Panc1 (cell line): ENCODE measurements around the gene E2F2. TPM values are rescaled to one million over a fixed set of nuclear protein-coding genes. Genes with fewer than 3 reads are reported as not detected.

Experiments used
- ATAC-seq: fragments of 200-7000 bp; cut with Tn5 transposase; 2 replicates; pipeline ENCODE4 v1.9.1; 2020; ENCODE audit warnings: mild to moderate bottlenecking, moderate library complexity
- BruUV-seq: library from RNA; stranded (reverse); fragments of 400-500 nt; replicated peaks from 2 replicates; lab custom pipeline; 2021; lab: Mats Ljungman, UMichigan
- CTCF ChIA-PET: fragments of 300-600 bp; sonication (Branson Sonifier 250); formaldehyde crosslinking; loops from one replicate; lab custom pipeline; 2022; ENCODE audit warnings: antibody characterized with exemption; lab: Charles Lee
- POLR2A ChIA-PET: fragments of 300-600 bp; sonication (Branson Sonifier 250); formaldehyde crosslinking; loops from one replicate; lab custom pipeline; 2022; ENCODE audit warnings: antibody characterized with exemption; lab: Charles Lee
- DNase-seq: peaks from one replicate; pipeline ENCODE4 v3.0.0-alpha.2; 2010; ENCODE audit warnings: low read depth, low spot score
- H3K27ac ChIP-seq: 2 replicates; pipeline ENCODE4 v1.5.1; 2011; ENCODE audit warnings: mild to moderate bottlenecking, low read length, inconsistent platforms
- H3K27me3 ChIP-seq: fragments of 200-500 bp; sonication (Bioruptor generic); 2 replicates; pipeline ENCODE4 v1.6.0; 2014; ENCODE audit warnings: low read length, inconsistent platforms; ENCODE audit not compliant: control insufficient read depth, insufficient read depth
- H3K36me3 ChIP-seq: fragments of 200-500 bp; sonication (Bioruptor generic); 2 replicates; pipeline ENCODE4 v1.5.1; 2014; ENCODE audit warnings: inconsistent platforms, mild to moderate bottlenecking, low read length, moderate library complexity; ENCODE audit not compliant: control insufficient read depth, insufficient read depth
- H3K4me1 ChIP-seq: 2 replicates; pipeline ENCODE4 v1.5.1; 2011; ENCODE audit warnings: inconsistent platforms, mild to moderate bottlenecking, low read length, moderate library complexity; ENCODE audit not compliant: control insufficient read depth, insufficient read depth
- H3K4me3 ChIP-seq, 2 experiments: 2 replicates each; pipeline ENCODE4 v1.5.1; 2011 to 2012; ENCODE audit warnings: low read depth in 2 of 2, low read length in 2 of 2, mild to moderate bottlenecking in 2 of 2, inconsistent platforms in 1 of 2, moderate library complexity in 1 of 2
- H3K9me3 ChIP-seq: fragments of 200-500 bp; sonication (Bioruptor generic); 2 replicates; pipeline ENCODE4 v1.5.1; 2014; ENCODE audit warnings: low read depth, mild to moderate bottlenecking, inconsistent platforms, low read length, moderate library complexity; ENCODE audit not compliant: control insufficient read depth, insufficient read depth
- POLR2AphosphoS5 ChIP-seq: IDR thresholded peaks from 2 replicates; pipeline ENCODE4 v1.6.1; 2012; ENCODE audit warnings: mild to moderate bottlenecking, low read depth, low read length, moderate library complexity
- SIN3A ChIP-seq: IDR thresholded peaks from 2 replicates; pipeline ENCODE4 v1.6.1; 2012; ENCODE audit warnings: low read depth, mild to moderate bottlenecking, low read length, moderate library complexity, borderline replicate concordance; ENCODE audit not compliant: insufficient read depth
- TCF7L2 ChIP-seq: IDR thresholded peaks from 2 replicates; pipeline ENCODE4 v1.6.1; 2011; ENCODE audit warnings: mild to moderate bottlenecking, low read depth, low read length, inconsistent platforms
- in situ Hi-C: cut with HindIII; loops from 2 replicates; pipeline ENCODE4 v1.10.0; 2016; ENCODE audit warnings: low sequenced_read_pairs, low pct_unique_long_range_greater_than_20kb
- intact Hi-C: fragments of 100-400 bp; cut with micrococcal nuclease; formaldehyde crosslinking; loops from one replicate; pipeline ENCODE4 v1.10.0; 2022; ENCODE audit not compliant: unreplicated experiment
- total RNA-seq: library from RNA; stranded (reverse); gene quantifications from one replicate; pipeline ENCODE4 v1.2.1, GENCODE V29; 2021; ENCODE audit not compliant: unreplicated experiment
- TF ChIP-seq, protein P1 (sequence below), 2 experiments: IDR thresholded peaks; 2 replicates each; pipeline ENCODE4 v1.6.1; 2011 to 2012; ENCODE audit warnings: low read depth in 2 of 2, control low read depth in 1 of 2, low read length in 1 of 2, mild to moderate bottlenecking in 1 of 2, moderate library complexity in 1 of 2; ENCODE audit not compliant: insufficient read depth in 1 of 2
- TF ChIP-seq, protein P2 (sequence below): fragments of 450-650 bp; IDR thresholded peaks from 2 replicates; pipeline ENCODE4 v1.5.1; 2017; ENCODE audit warnings: mild to moderate bottlenecking

Gene E2F2
- total RNA-seq, 1 experiment from 2014 or later = 9.5 TPM

DNA sequence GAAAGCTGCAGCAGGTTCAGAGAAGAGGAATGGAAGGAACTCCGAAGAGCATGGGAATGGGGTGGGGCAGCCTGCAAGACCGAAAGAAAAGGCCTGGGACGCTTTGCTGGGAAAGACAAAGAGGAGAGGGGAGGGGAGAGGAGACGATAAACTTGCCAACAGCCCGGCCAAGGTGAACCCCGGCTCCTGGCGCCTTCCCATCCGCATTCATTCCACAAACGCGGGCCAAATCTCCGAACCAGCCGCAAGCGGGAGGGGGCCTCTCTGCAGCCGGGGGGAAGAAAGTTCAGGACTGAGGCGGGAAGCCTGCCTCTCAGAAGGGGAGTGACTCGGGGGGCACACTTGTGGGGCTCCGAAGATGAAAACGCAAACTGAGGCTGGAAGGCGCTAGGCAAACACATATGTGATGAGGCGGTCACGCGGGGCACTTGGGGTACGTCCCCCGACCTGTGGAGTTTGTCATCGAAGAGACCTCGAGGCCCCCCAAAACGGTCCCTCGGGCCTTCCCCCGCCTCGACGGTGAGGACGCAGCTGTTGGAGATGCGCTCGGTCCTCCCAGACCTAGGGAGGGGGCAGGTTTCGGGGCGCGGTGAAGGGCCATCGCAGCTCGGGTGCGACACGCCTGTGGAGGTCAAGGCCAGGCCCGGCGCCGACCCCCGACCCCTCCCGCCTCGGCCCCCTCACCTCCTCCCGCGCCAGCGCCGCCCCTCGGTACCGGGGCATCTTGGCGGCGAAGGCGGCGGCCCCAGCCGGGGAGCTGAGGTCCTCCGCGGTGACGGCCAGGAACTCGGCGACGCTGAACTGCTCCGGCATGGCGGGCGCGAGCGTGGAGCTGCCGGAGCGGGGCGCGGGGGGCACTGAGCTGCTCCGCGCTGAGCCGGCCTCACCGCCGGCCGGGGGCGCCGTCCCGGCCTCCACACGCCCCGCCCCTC is 47.4 kb downstream of the E2F2 start, which contains the start of gene ASAP3:
Gene ASAP3, minus strand, starts transcription at position 859 of the 932 bp plus-strand sequence. Its CDS starts 46 bp downstream, at position 813.
- DNase-seq = no peak
- ATAC-seq = peak; percentile 15; the same call in 1 of the 2 replicates
- TF ChIP-seq TCF7L2 (no peak), SIN3A (0 out of 2 replicates have a peak, but pooled peaks have one; percentile 53), POLR2AphosphoS5 (no peak)
- TF ChIP-seq, protein P1, sequence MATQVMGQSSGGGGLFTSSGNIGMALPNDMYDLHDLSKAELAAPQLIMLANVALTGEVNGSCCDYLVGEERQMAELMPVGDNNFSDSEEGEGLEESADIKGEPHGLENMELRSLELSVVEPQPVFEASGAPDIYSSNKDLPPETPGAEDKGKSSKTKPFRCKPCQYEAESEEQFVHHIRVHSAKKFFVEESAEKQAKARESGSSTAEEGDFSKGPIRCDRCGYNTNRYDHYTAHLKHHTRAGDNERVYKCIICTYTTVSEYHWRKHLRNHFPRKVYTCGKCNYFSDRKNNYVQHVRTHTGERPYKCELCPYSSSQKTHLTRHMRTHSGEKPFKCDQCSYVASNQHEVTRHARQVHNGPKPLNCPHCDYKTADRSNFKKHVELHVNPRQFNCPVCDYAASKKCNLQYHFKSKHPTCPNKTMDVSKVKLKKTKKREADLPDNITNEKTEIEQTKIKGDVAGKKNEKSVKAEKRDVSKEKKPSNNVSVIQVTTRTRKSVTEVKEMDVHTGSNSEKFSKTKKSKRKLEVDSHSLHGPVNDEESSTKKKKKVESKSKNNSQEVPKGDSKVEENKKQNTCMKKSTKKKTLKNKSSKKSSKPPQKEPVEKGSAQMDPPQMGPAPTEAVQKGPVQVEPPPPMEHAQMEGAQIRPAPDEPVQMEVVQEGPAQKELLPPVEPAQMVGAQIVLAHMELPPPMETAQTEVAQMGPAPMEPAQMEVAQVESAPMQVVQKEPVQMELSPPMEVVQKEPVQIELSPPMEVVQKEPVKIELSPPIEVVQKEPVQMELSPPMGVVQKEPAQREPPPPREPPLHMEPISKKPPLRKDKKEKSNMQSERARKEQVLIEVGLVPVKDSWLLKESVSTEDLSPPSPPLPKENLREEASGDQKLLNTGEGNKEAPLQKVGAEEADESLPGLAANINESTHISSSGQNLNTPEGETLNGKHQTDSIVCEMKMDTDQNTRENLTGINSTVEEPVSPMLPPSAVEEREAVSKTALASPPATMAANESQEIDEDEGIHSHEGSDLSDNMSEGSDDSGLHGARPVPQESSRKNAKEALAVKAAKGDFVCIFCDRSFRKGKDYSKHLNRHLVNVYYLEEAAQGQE (IDR thresholded peaks at IDR 0.05; ENCODE audit: insufficient read depth in 1 of 2, low read depth in 2 of 2, low read length in 1 of 2) = no peak
- TF ChIP-seq, protein P2, sequence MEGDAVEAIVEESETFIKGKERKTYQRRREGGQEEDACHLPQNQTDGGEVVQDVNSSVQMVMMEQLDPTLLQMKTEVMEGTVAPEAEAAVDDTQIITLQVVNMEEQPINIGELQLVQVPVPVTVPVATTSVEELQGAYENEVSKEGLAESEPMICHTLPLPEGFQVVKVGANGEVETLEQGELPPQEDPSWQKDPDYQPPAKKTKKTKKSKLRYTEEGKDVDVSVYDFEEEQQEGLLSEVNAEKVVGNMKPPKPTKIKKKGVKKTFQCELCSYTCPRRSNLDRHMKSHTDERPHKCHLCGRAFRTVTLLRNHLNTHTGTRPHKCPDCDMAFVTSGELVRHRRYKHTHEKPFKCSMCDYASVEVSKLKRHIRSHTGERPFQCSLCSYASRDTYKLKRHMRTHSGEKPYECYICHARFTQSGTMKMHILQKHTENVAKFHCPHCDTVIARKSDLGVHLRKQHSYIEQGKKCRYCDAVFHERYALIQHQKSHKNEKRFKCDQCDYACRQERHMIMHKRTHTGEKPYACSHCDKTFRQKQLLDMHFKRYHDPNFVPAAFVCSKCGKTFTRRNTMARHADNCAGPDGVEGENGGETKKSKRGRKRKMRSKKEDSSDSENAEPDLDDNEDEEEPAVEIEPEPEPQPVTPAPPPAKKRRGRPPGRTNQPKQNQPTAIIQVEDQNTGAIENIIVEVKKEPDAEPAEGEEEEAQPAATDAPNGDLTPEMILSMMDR = peak; percentile 71; the same call in 1 of the 2 replicates
- H3K4me3 ChIP-seq = peak within 1 kb of the TSS; percentile 63 to 70
- H3K27ac ChIP-seq = peak within 1 kb of the TSS; percentile 82
- CTCF ChIA-PET = interaction anchor here (0.6 to 1.6 kb wide), 2 partner anchors 14 to 148 kb away, joined by 5 to 8 read pairs; no protein-coding TSS in a partner anchor
- no peaks in the 10 kb centered on the region for H3K9me3 ChIP-seq
- no peaks in the 10 kb centered on the region for H3K27me3 ChIP-seq
- POLR2A ChIA-PET = no interaction called here
- no peaks in the 10 kb centered on the region for H3K36me3 ChIP-seq
- BruUV-seq = no TSS peak
- H3K4me1 ChIP-seq = peaks cover 20% of the 10 kb centered on the region
- intact Hi-C loops (no loop called here), in situ Hi-C loops (no loop called here)

DNA sequence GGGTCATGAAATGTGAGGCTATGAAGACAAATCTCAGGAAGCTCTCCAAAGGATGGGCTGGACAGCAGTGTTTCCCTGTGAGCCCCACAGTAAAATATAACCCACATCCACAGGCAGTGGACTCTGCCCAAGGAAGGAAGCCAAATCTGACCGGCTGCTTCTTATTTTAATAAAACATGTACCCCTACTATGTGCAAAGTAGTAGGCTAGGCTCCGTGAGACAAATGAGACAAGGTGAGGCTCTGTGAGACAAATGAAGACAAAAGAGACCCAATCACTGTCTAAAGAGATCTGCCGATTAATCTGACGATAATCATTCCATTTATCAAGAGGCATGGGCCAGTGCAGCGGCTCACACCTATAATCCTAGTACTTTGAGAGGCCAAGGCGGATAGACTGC is 49.1 kb downstream of the E2F2 start:
- Histone ChIP-seq H3K4me1 (peaks cover 20% of the 10 kb centered on the region), H3K36me3 (no peaks in the 10 kb centered on the region), H3K27me3 (no peaks in the 10 kb centered on the region), H3K9me3 (no peaks in the 10 kb centered on the region), H3K27ac (no peak overlapping the region), H3K4me3 (no peak overlapping the region)
- CTCF ChIA-PET = no interaction called here
- no TSS peak for BruUV-seq
- in situ Hi-C loops (no loop called here), intact Hi-C loops (no loop called here)
- TF ChIP-seq POLR2AphosphoS5 (no peak), SIN3A (no peak), TCF7L2 (no peak)
- TF ChIP-seq, protein P2 = no peak
- TF ChIP-seq, protein P1 (IDR thresholded peaks at IDR 0.05; ENCODE audit: insufficient read depth in 1 of 2, low read depth in 2 of 2, low read length in 1 of 2) = no peak
- DNase-seq = no peak
- POLR2A ChIA-PET = no interaction called here
- ATAC-seq = no peak
